Naive thymus-derived CD4-positive, alpha-beta T cell (primary cell): Measurements from ENCODE around the gene GPRIN1. TPM values are rescaled to one million over a fixed set of nuclear protein-coding genes. Genes with fewer than 3 reads are reported as not detected.

Source experiments
- ATAC-seq: fragments of 150-1000 bp; cut with Tn5 transposase; 2 replicates; pipeline ENCODE4 v1.10.0; 2021; ENCODE audit warnings: mild to moderate bottlenecking, moderate library complexity
- CTCF ChIA-PET: fragments of 350-600 bp; sonication (Branson Sonifier 250); formaldehyde crosslinking; loops from one replicate; lab custom pipeline; 2021; ENCODE audit warnings: antibody characterized with exemption; lab: Charles Lee
- POLR2A ChIA-PET: fragments of 350-600 bp; sonication (Branson Sonifier 250); formaldehyde crosslinking; loops from one replicate; lab custom pipeline; 2021; ENCODE audit warnings: antibody characterized with exemption, inconsistent platforms; lab: Charles Lee
- DNase-seq, 9 donors: peaks; one replicate each; pipeline versions ENCODE4 v3.0.0 to v3.0.0-alpha.2; 2020 to 2022; ENCODE audit warnings: mixed read lengths in 1 of 9
- H3K27ac ChIP-seq: one replicate; pipeline ENCODE4 v1.7.0; 2013; ENCODE audit warnings: mild to moderate bottlenecking, low read depth, low read length, moderate library complexity
- H3K27me3 ChIP-seq, 2 donors: one replicate each; pipeline ENCODE4 v1.7.0; 2013; ENCODE audit warnings: low read length in 2 of 2, mild to moderate bottlenecking in 2 of 2, moderate library complexity in 2 of 2; ENCODE audit not compliant: control insufficient read depth in 2 of 2, insufficient read depth in 2 of 2
- H3K36me3 ChIP-seq, 3 experiments: 1 replicate in 2 of 3; 2 replicates in 1 of 3; pipeline ENCODE4 v1.7.0; 2013; ENCODE audit warnings: low read length in 3 of 3, mild to moderate bottlenecking in 3 of 3, moderate library complexity in 1 of 3; ENCODE audit not compliant: insufficient read depth in 3 of 3, control insufficient read depth in 2 of 3
- H3K4me1 ChIP-seq, 2 donors: one replicate each; pipeline ENCODE4 v1.7.0; 2013; ENCODE audit warnings: low read length in 2 of 2, mild to moderate bottlenecking in 2 of 2, moderate library complexity in 1 of 2; ENCODE audit not compliant: control insufficient read depth in 2 of 2, insufficient read depth in 2 of 2
- H3K4me3 ChIP-seq: 2 replicates; pipeline ENCODE4 v1.7.0; 2013; ENCODE audit warnings: mild to moderate bottlenecking, low read length
- H3K9me3 ChIP-seq, 3 experiments: 1 replicate in 2 of 3; 2 replicates in 1 of 3; pipeline ENCODE4 v1.7.0; 2013; ENCODE audit warnings: low read length in 3 of 3; ENCODE audit not compliant: control insufficient read depth in 2 of 3
- H3K27ac Mint-ChIP-seq, 9 donors: one replicate each; pipeline ENCODE4 v1.8.0; 2020 to 2022; ENCODE audit warnings: mixed read lengths in 9 of 9, mild to moderate bottlenecking in 8 of 9, moderate library complexity in 5 of 9, inconsistent platforms in 2 of 9
- H3K27me3 Mint-ChIP-seq, 5 donors: one replicate each; pipeline ENCODE4 v1.8.0; 2021 to 2022; ENCODE audit warnings: mixed read lengths in 5 of 5, mild to moderate bottlenecking in 1 of 5
- H3K36me3 Mint-ChIP-seq, 5 donors: one replicate each; pipeline ENCODE4 v1.8.0; 2020 to 2022; ENCODE audit warnings: mixed read lengths in 5 of 5, mild to moderate bottlenecking in 3 of 5, inconsistent platforms in 1 of 5
- H3K4me1 Mint-ChIP-seq, 7 donors: one replicate each; pipeline ENCODE4 v1.8.0; 2020 to 2022; ENCODE audit warnings: mixed read lengths in 7 of 7, mild to moderate bottlenecking in 3 of 7, inconsistent platforms in 1 of 7
- H3K4me3 Mint-ChIP-seq, 10 donors: one replicate each; pipeline ENCODE4 v1.8.0; 2020 to 2022; ENCODE audit warnings: mild to moderate bottlenecking in 10 of 10, mixed read lengths in 10 of 10, moderate library complexity in 6 of 10, inconsistent platforms in 2 of 10
- H3K9me3 Mint-ChIP-seq, 11 donors: one replicate each; pipeline ENCODE4 v1.8.0; 2020 to 2022; ENCODE audit warnings: mixed read lengths in 11 of 11, mild to moderate bottlenecking in 4 of 11, inconsistent platforms in 1 of 11, moderate library complexity in 1 of 11
- intact Hi-C, 2 donors: fragments of 100-400 bp; cut with micrococcal nuclease; formaldehyde crosslinking; loops; one replicate each; pipeline ENCODE4 v1.15.1; 2023
- polyA plus RNA-seq, 2 donors: library from polyadenylated mRNA; unstranded; fragments of 300-500 nt; fragmentation: Illumina TruSeq; gene quantifications; one replicate each; pipeline ENCODE4 v1.2.3, GENCODE V29; 2021
- total RNA-seq, 6 experiments: library from RNA in 5 of 6; stranded (reverse) in 5 of 6; gene quantifications; 1 replicate in 5 of 6; 2 replicates in 1 of 6; pipeline ENCODE4 v1.2.3 and lab custom pipeline; 2021 to 2026

GPRIN1 gene
- 1 to 10 TPM in 1 of 5 experiments, under 1 TPM in 3, not detected in 1; 0.08 to 2.3 (median 0.32) TPM for total RNA-seq
- not detected for polyA plus RNA-seq
- total RNA-seq (lab: John Stamatoyannopoulos, UW) = not detected

DNA sequence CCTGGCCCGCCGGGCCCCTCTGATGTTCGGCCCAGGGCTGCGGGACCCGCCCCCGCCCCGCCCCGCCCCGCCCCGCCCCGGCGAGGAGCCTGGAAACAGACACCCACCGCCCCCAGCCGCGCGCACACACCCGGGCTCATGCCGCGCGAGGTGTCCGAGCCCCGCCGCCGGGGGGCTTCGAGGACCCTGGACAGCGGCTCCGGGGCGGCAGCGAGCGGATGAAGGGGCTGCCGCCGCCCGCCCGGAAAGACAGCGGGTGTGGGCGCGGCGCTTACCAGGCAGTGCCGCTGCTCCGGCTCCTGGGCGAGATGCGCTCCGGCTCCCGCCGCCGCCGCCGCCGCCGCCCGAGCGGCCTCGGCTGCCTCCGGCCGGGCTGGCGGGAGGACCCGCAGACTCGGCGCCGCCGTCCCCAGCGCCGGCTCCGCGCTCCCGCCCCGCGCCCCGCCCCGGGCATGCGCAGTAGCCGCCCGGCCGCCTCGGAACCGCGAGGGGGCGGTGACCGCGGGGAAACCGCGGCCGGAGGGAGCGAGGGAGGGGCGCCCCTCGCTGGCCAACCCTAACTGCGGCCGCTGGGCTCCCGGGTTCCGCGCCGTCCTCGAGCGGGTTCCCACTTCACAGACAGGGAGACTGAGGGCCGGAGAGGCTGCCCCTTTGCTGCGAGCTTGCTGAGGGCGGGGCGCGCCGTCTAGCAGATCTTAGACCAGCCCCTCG lies at the start of gene GPRIN1:
GPRIN1 (minus strand) TSS at position 433 of the 711 bp plus-strand sequence. CDS start 10,322 bp downstream, outside the sequence.
- H3K4me1 Mint-ChIP-seq = peaks cover 4 to 17% (median 12%) of the 10 kb centered on the region in 7 donors
- Histone ChIP-seq H3K27ac (no peak within 1 kb of the TSS), H3K9me3 (no peaks in the 10 kb centered on the region), H3K4me1 (peaks cover 3 to 4% of the 10 kb centered on the region in 2 donors), H3K27me3 (peaks cover 3 to 5% of the 10 kb centered on the region in 2 donors), H3K36me3 (no peaks in the 10 kb centered on the region), H3K4me3 (no peak within 1 kb of the TSS)
- CTCF ChIA-PET = no interaction called here
- POLR2A ChIA-PET = no interaction called here
- peaks cover 0 to 7% (median 0%) of the 10 kb centered on the region in 11 donors for H3K9me3 Mint-ChIP-seq
- peaks cover 0 to 6% (median 0%) of the 10 kb centered on the region in 5 donors for H3K36me3 Mint-ChIP-seq
- DNase-seq = peak in 5 of 9 donors; percentile 15 to 85 (median 39)
- ATAC-seq = peak; percentile 72
- intact Hi-C loops = loop anchor here (1.0 to 2.0 kb wide), 4 partner anchors 9 to 67 kb away; partner anchors contain the start of gene TSPAN17 (in 2 of the 2)
- H3K27me3 Mint-ChIP-seq = peaks cover 20 to 44% (median 28%) of the 10 kb centered on the region in 5 donors
- H3K27ac Mint-ChIP-seq = peak within 1 kb of the TSS in 3 of 9 donors; percentile 21 to 77 (median 45)
- peak within 1 kb of the TSS; percentile 82 to 95 (median 90) for H3K4me3 Mint-ChIP-seq

DNA sequence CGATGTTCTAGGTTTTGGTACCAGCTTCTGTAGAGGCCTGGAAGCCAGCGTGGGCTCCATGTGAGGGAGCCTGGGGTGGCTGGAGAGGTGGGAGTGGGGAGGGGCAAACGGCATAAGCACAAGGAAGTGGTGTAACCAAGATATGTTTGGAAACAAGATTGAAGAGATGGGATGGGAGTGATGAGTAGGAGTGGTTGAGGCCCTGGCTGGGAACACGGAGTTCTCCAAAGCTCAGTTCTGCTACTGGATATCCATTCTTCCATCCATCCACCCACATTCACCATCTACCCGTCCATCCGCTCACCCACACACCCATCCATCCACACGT lies 49.5 kb upstream of the GPRIN1 start:
- Histone ChIP-seq H3K4me3 (no peak overlapping the region), H3K9me3 (no peaks in the 10 kb centered on the region), H3K27ac (peak overlapping the region; percentile 53), H3K27me3 (no peaks in the 10 kb centered on the region), H3K36me3 (peaks cover 0 to 17% (median 0%) of the 10 kb centered on the region in 3 experiments), H3K4me1 (peaks cover 25 to 31% of the 10 kb centered on the region in 2 donors)
- H3K9me3 Mint-ChIP-seq = no peaks in the 10 kb centered on the region
- peaks cover 26 to 35% (median 33%) of the 10 kb centered on the region in 7 donors for H3K4me1 Mint-ChIP-seq
- ATAC-seq = no peak
- DNase-seq = no peak
- ChIA-PET POLR2A (interaction anchor here (5.3 kb wide), 1 partner anchor 11 kb away, joined by 36 read pairs; the partner anchor contains the start of gene TSPAN17), CTCF (interaction anchor here (1.5 to 2.3 kb wide), 2 partner anchors 10 to 12 kb away, joined by 4 to 16 read pairs; partner anchors contain the start of gene TSPAN17)
- intact Hi-C loops = loop anchor here (2.0 to 5.0 kb wide), 4 partner anchors 153 to 453 kb away; partner anchors contain the start of genes UNC5A (in 2 of the 2) and ZNF346 (in 1 of the 2)
- H3K27ac Mint-ChIP-seq = peak overlapping the region in 7 of 9 donors; percentile 56 to 94 (median 67)
- H3K27me3 Mint-ChIP-seq = peaks cover 0 to 11% (median 10%) of the 10 kb centered on the region in 5 donors
- H3K36me3 Mint-ChIP-seq = peaks cover 0 to 4% (median 0%) of the 10 kb centered on the region in 5 donors
- peak overlapping the region; percentile 63 to 88 (median 82) for H3K4me3 Mint-ChIP-seq

DNA sequence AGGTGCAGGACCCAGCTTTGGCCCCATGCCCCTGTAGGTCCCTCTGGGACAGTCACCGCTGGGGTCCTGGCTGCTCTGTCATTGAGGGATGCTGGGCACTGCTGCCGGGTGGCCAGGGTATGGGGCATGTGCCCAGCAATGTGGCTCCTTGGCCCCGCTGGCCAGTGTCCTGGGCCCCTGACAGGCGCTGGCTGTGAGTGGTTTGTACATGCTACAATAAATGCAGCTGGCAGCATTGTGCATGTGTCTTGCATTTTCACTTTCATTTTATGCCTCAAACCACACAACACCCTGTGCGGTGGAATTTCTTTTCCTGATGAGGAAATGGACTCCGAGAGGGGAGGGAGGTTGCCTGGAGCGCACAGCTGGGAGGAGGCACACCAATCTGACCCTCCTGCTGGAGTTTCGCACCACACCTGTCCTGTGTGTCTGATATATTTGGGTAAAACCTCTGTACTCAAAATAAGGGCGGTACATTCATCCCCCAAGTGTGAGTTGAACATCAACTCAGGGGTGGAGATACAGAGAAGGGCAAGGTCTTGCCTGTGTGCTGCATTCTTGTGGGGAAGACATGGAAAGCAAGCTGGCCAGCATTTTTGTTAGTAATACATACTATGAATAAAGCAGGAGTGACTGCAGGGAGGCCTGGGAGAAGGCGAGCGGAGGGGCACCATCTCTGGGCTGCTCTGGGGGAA lies 49.0 kb upstream of the GPRIN1 start:
- H3K9me3 ChIP-seq = no peaks in the 10 kb centered on the region
- Mint-ChIP-seq H3K27me3 (peaks cover 0 to 6% (median 5%) of the 10 kb centered on the region in 5 donors), H3K4me3 (peak overlapping the region; percentile 63 to 88 (median 82)), H3K4me1 (peaks cover 24 to 36% (median 33%) of the 10 kb centered on the region in 7 donors), H3K9me3 (no peaks in the 10 kb centered on the region), H3K27ac (peak overlapping the region; percentile 25 to 94 (median 67)), H3K36me3 (peaks cover 0 to 4% (median 0%) of the 10 kb centered on the region in 5 donors)
- H3K27ac ChIP-seq = peak overlapping the region; percentile 53
- ATAC-seq = peak; percentile 26
- POLR2A ChIA-PET = interaction anchor here (5.3 kb wide), 1 partner anchor 11 kb away, joined by 36 read pairs; the partner anchor contains the start of gene TSPAN17
- peak overlapping the region; percentile 53 for H3K4me3 ChIP-seq
- CTCF ChIA-PET = interaction anchor here (0.7 to 2.3 kb wide), 5 partner anchors 9 to 929 kb away, joined by 3 to 16 read pairs (median 3); partner anchors contain the start of gene TSPAN17
- peak in 6 of 9 donors; percentile 26 to 49 (median 34) for DNase-seq
- H3K4me1 ChIP-seq = peaks cover 26 to 31% of the 10 kb centered on the region in 2 donors
- H3K27me3 ChIP-seq = no peaks in the 10 kb centered on the region
- peaks cover 0 to 20% (median 0%) of the 10 kb centered on the region in 3 experiments for H3K36me3 ChIP-seq
- intact Hi-C loops = loop anchor here (1.0 to 5.0 kb wide), 8 partner anchors 10 to 454 kb away; partner anchors contain the start of genes UNC5A (in 2 of the 2), CLTB (in 1 of the 2), TSPAN17 (in 1 of the 2) and ZNF346 (in 1 of the 2)

DNA sequence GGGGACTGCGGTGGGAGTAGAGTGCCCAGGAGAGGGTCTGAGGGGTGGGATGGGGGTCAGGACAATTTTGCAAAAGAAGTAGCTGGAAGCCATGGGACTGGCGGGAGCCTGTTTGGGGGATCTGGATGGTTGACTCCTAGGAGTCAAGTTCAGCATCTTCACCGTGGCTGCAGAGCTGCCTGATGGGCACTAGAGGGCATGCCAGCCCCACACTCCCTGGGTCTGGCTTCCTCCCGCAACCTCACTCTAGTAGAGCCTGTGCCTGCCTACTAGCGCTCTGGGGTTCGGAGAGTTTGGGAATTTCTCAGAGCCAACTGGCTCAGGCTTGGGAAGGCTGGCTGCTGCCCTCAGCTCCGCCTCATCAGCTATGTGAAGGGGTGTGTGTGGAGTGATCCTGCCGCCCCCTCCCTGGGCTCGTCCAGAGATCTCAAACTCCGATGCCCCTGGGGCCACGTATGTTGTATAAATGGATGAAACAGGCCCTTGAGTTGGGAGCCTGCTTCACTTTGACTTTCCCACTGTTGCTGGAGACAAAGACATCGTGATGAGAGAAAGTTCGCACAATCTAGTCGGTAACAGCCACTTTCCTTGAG lies 48.1 kb upstream of the GPRIN1 start:
- no peak overlapping the region for H3K27ac ChIP-seq
- peak; percentile 44 to 67 (median 55) for DNase-seq
- Mint-ChIP-seq H3K4me3 (peak overlapping the region; percentile 63 to 88 (median 82)), H3K9me3 (no peaks in the 10 kb centered on the region), H3K27me3 (no peaks in the 10 kb centered on the region), H3K4me1 (peaks cover 33 to 45% (median 41%) of the 10 kb centered on the region in 7 donors), H3K36me3 (peaks cover 0 to 9% (median 6%) of the 10 kb centered on the region in 5 donors), H3K27ac (peak overlapping the region; percentile 5 to 94 (median 56))
- intact Hi-C loops = loop anchor here (1.0 to 5.0 kb wide), 8 partner anchors 9 to 455 kb away; partner anchors contain the start of genes UNC5A (in 2 of the 2), CLTB (in 1 of the 2), TSPAN17 (in 1 of the 2) and ZNF346 (in 1 of the 2)
- H3K4me3 ChIP-seq = peak overlapping the region; percentile 53
- no peaks in the 10 kb centered on the region for H3K9me3 ChIP-seq
- peaks cover 0 to 22% (median 0%) of the 10 kb centered on the region in 3 experiments for H3K36me3 ChIP-seq
- ATAC-seq = peak; percentile 83
- ChIA-PET CTCF (interaction anchor here (0.6 to 1.5 kb wide), 8 partner anchors 9 to 929 kb away, joined by 3 to 5 read pairs (median 3); no protein-coding TSS in a partner anchor), POLR2A (interaction anchor here (0.6 to 5.3 kb wide), 2 partner anchors 10 to 1015 kb away, joined by 5 to 36 read pairs; partner anchors contain the start of gene TSPAN17)
- peaks cover 31 to 34% of the 10 kb centered on the region in 2 donors for H3K4me1 ChIP-seq
- H3K27me3 ChIP-seq = no peaks in the 10 kb centered on the region

DNA sequence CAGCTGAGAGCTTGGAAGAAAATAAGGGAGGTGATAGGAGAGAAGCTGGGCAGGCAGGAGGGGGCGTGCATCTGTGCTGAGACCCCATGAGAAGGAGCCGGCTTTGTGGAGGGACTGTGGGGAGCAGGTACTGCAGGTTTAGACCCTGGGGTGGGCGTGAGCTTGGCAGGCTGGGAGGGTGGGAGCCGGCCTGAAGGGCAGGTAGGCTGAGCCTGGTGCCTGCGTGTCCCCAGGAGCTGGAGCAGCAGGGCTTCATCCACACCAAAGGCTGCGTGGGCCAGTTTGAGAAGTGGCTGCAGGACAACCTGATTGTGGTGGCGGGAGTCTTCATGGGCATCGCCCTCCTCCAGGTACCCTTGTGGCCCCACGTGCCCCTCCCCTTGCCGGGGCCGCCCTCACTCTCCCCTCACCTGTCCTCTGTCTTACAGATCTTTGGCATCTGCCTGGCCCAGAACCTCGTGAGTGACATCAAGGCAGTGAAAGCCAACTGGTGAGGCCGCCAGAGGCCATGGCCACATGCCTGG lies 46.6 kb upstream of the GPRIN1 start:
- H3K27ac ChIP-seq = no peak overlapping the region
- Mint-ChIP-seq H3K4me3 (peak overlapping the region in 1 of 10 donors; percentile 14), H3K27me3 (no peaks in the 10 kb centered on the region), H3K27ac (peak overlapping the region in 2 of 9 donors; percentile 6 to 13), H3K9me3 (no peaks in the 10 kb centered on the region), H3K4me1 (peaks cover 33 to 61% (median 49%) of the 10 kb centered on the region in 7 donors), H3K36me3 (peaks cover 0 to 9% (median 6%) of the 10 kb centered on the region in 5 donors)
- H3K36me3 ChIP-seq = peaks cover 0 to 22% (median 0%) of the 10 kb centered on the region in 3 experiments
- H3K4me3 ChIP-seq = no peak overlapping the region
- H3K9me3 ChIP-seq = no peaks in the 10 kb centered on the region
- peaks cover 31 to 41% of the 10 kb centered on the region in 2 donors for H3K4me1 ChIP-seq
- ATAC-seq = no peak
- ChIA-PET POLR2A (interaction anchor here (5.3 kb wide), 1 partner anchor 8 kb away, joined by 36 read pairs; the partner anchor contains the start of gene TSPAN17), CTCF (interaction anchor here (0.7 to 1.1 kb wide), 2 partner anchors 80 to 456 kb away, joined by 3 read pairs; no protein-coding TSS in a partner anchor)
- H3K27me3 ChIP-seq = no peaks in the 10 kb centered on the region
- intact Hi-C loops = loop anchor here (5.0 kb wide), 2 partner anchors 156 to 366 kb away; partner anchors contain the start of genes UNC5A (in 2 of the 2) and ZNF346 (in 1 of the 2)
- no peak for DNase-seq
